Transverse colon (tissue), 4 donors: Measurements from ENCODE around the gene MYO5B. TPM values are rescaled to one million over a fixed set of nuclear protein-coding genes. Genes with fewer than 3 reads are reported as not detected.

Experiments
- DNase-seq: peaks from one replicate; pipeline ENCODE4 v3.0.0-alpha.2; 2019
- H3K27ac ChIP-seq, 4 donors: fragments of 200-600 bp; sonication (generic); 2 replicates each; pipeline ENCODE4 v1.5.1; 2016 to 2018; ENCODE audit warnings: inconsistent platforms in 4 of 4
- H3K27me3 ChIP-seq: fragments of 200-600 bp; sonication (generic); 2 replicates; pipeline ENCODE4 v1.5.1; 2017; ENCODE audit warnings: inconsistent platforms
- H3K36me3 ChIP-seq, 4 donors: fragments of 200-600 bp; sonication (generic); 2 replicates each; pipeline ENCODE4 v1.5.1; 2017 to 2019; ENCODE audit warnings: inconsistent platforms in 4 of 4
- H3K4me1 ChIP-seq, 4 donors: fragments of 200-600 bp; sonication (generic); 2 replicates each; pipeline ENCODE4 v1.5.1; 2017 to 2020; ENCODE audit warnings: inconsistent platforms in 4 of 4
- H3K4me3 ChIP-seq, 4 donors: fragments of 200-600 bp; sonication (generic); 1 replicate in 1 of 4; 2 replicates in 3 of 4; pipeline versions ENCODE4 v1.5.1 to v1.6.1; 2017 to 2019; ENCODE audit warnings: inconsistent platforms in 4 of 4
- H3K9me3 ChIP-seq, 2 donors: fragments of 200-600 bp; sonication (generic); 2 replicates each; pipeline ENCODE4 v1.5.1; 2017 to 2019; ENCODE audit warnings: inconsistent platforms in 2 of 2
- CTCF ChIP-seq, 5 experiments: fragments of 200-600 bp in 3 of 5; fragments of 450-650 bp in 2 of 5; sonication (generic) in 3 of 5; IDR thresholded peaks; 1 replicate in 2 of 5; 2 replicates in 3 of 5; pipeline ENCODE4 v1.5.1; 2016 to 2017; ENCODE audit warnings: antibody characterized with exemption in 5 of 5, inconsistent platforms in 3 of 5, mild to moderate bottlenecking in 2 of 5, moderate library complexity in 1 of 5
- EP300 ChIP-seq: sonication (generic); formaldehyde crosslinking; IDR thresholded peaks from one replicate; pipeline ENCODE4 v1.6.1; 2017; ENCODE audit warnings: antibody characterized with exemption, low read depth
- POLR2A ChIP-seq: fragments of 450-650 bp; IDR thresholded peaks from one replicate; pipeline ENCODE4 v1.6.1; 2016; ENCODE audit warnings: antibody characterized with exemption, mild to moderate bottlenecking, moderate library complexity
- POLR2AphosphoS5 ChIP-seq, 3 donors: sonication (generic); formaldehyde crosslinking; IDR thresholded peaks; one replicate each; pipeline ENCODE4 v1.6.1; 2016; ENCODE audit warnings: antibody characterized with exemption in 3 of 3
- WGBS, 2 donors: methylation state at CpG; one replicate each; pipeline ENCODE4 v1.1.5; 2018; ENCODE audit warnings: low coverage in 1 of 2; 5-methylcytosine and 5-hydroxymethylcytosine counted together
- in situ Hi-C, 4 donors: fragments of 200-750 bp; cut with MboI; loops; one replicate each; pipeline versions ENCODE4 v1.15.0 to v1.15.1; 2017; ENCODE audit warnings: low sequenced_read_pairs in 3 of 4, low pct_ligation_motif_present in 1 of 4, low pct_unique_long_range_greater_than_20kb in 1 of 4
- intact Hi-C: fragments of 100-400 bp; cut with DNase I; formaldehyde crosslinking; loops from one replicate; pipeline ENCODE4 v1.15.1; 2023; ENCODE audit warnings: low total_unique reads
- total RNA-seq, 4 donors: library from RNA; depleted of rRNA; stranded (reverse); fragments of >200 nt; gene quantifications; one replicate each; pipeline ENCODE4 v1.1.0, GENCODE V29; 2016

The MYO5B gene
- total RNA-seq, 4 donors from 2014 or later, result 96.7 to 144 (median 114) TPM

GRCh38 chr18:50057009-50057408 lies 137.9 kb downstream of the MYO5B start:
- TF ChIP-seq POLR2AphosphoS5 (IDR thresholded peaks at IDR 0.05) (no peak), CTCF (IDR thresholded peaks at IDR 0.05) (no peak), POLR2A (no peak), EP300 (no peak)
- H3K9me3 ChIP-seq, result no peaks in the 10 kb centered on the region
- in situ Hi-C loops (no loop called here), intact Hi-C loops (no loop called here)
- no peak for DNase-seq
- H3K4me3 ChIP-seq, result no peak overlapping the region
- peaks cover 0 to 33% (median 5%) of the 10 kb centered on the region in 4 donors for H3K4me1 ChIP-seq
- H3K36me3 ChIP-seq, result no peaks in the 10 kb centered on the region
- no peaks in the 10 kb centered on the region for H3K27me3 ChIP-seq
- no peak overlapping the region for H3K27ac ChIP-seq

GRCh38 chr18:50056185-50056584 lies 138.8 kb downstream of the MYO5B start:
- WGBS, 2 donors, result 93% methylated on average over 1 of the region's 1 CpG; no CpG with 5 or more reads in 1 of the 2 donors
- DNase-seq, result no peak

GRCh38 chr18:50055488-50055887 lies 139.5 kb downstream of the MYO5B start:
- Histone ChIP-seq H3K9me3 (no peaks in the 10 kb centered on the region), H3K27ac (no peak overlapping the region), H3K4me3 (no peak overlapping the region), H3K27me3 (no peaks in the 10 kb centered on the region), H3K4me1 (peaks cover 0 to 21% (median 2%) of the 10 kb centered on the region in 4 donors), H3K36me3 (no peaks in the 10 kb centered on the region)
- TF ChIP-seq EP300 (no peak), POLR2AphosphoS5 (IDR thresholded peaks at IDR 0.05) (no peak), POLR2A (no peak), CTCF (IDR thresholded peaks at IDR 0.05) (no peak)
- intact Hi-C loops (no loop called here), in situ Hi-C loops (no loop called here)
- DNase-seq, result no peak
- WGBS, 2 donors, result 77 to 82% methylated on average over 4 of the region's 4 CpGs

More at GRCh38 chr18:50056185-50056584, 138.8 kb downstream of the MYO5B start:
- no peaks in the 10 kb centered on the region for H3K27me3 ChIP-seq
- H3K36me3 ChIP-seq, result no peaks in the 10 kb centered on the region
- H3K27ac ChIP-seq, result no peak overlapping the region
- H3K9me3 ChIP-seq, result no peaks in the 10 kb centered on the region
- intact Hi-C loops (no loop called here), in situ Hi-C loops (no loop called here)
- TF ChIP-seq POLR2AphosphoS5 (IDR thresholded peaks at IDR 0.05) (no peak), EP300 (no peak), CTCF (IDR thresholded peaks at IDR 0.05) (no peak), POLR2A (no peak)
- H3K4me1 ChIP-seq, result peaks cover 0 to 25% (median 5%) of the 10 kb centered on the region in 4 donors
- H3K4me3 ChIP-seq, result no peak overlapping the region

- TF ChIP-seq POLR2A, result no peak
- WGBS, 2 donors, result 76% methylated on average over 5 of the region's 5 CpGs; no CpG with 5 or more reads in 1 of the 2 donors
- Histone ChIP-seq H3K4me3 (no peak overlapping the region), H3K27me3 (no peaks in the 10 kb centered on the region), H3K4me1 (peaks cover 0 to 2% (median 0%) of the 10 kb centered on the region in 4 donors), H3K9me3 (no peaks in the 10 kb centered on the region), H3K36me3 (no peaks in the 10 kb centered on the region), H3K27ac (no peak overlapping the region)
- DNase-seq, result no peak
- intact Hi-C loops, result no loop called here
- in situ Hi-C loops, result no loop called here
Observed at GRCh38 chr18:50053111-50053510, 141.8 kb downstream of the MYO5B start.

GRCh38 chr18:50051288-50051687 lies 143.7 kb downstream of the MYO5B start:
- no peak overlapping the region for H3K4me3 ChIP-seq
- no peak for DNase-seq
- in situ Hi-C loops, result no loop called here
- intact Hi-C loops, result no loop called here
- TF ChIP-seq CTCF (IDR thresholded peaks at IDR 0.05) (peak in 1 of 5 experiments; percentile 19), POLR2AphosphoS5 (IDR thresholded peaks at IDR 0.05) (no peak)
- no peaks in the 10 kb centered on the region for H3K36me3 ChIP-seq
- H3K9me3 ChIP-seq, result no peaks in the 10 kb centered on the region
- no peaks in the 10 kb centered on the region for H3K4me1 ChIP-seq
- no peak overlapping the region for H3K27ac ChIP-seq
- no peaks in the 10 kb centered on the region for H3K27me3 ChIP-seq
